ENCODE results near the gene PCP2.

PCP2 gene

GRCh38 chr19:7661744-7662538, 28.4 kb upstream of the PCP2 start:
- DNase-seq: no peak

- peak in 2 of 5 donors; percentile 34 to 81 for DNase-seq
Measured at GRCh38 chr19:7658219-7658686, 24.7 kb upstream of the PCP2 start.

GRCh38 chr19:7657131-7657751, 23.7 kb upstream of the PCP2 start:
- peak in 1 of 5 donors; percentile 23 for DNase-seq

- DNase-seq: no peak
Measured at GRCh38 chr19:7655581-7655980, 22.1 kb upstream of the PCP2 start.

GRCh38 chr19:7654401-7654800, 20.9 kb upstream of the PCP2 start:
- no peak for DNase-seq

DNA sequence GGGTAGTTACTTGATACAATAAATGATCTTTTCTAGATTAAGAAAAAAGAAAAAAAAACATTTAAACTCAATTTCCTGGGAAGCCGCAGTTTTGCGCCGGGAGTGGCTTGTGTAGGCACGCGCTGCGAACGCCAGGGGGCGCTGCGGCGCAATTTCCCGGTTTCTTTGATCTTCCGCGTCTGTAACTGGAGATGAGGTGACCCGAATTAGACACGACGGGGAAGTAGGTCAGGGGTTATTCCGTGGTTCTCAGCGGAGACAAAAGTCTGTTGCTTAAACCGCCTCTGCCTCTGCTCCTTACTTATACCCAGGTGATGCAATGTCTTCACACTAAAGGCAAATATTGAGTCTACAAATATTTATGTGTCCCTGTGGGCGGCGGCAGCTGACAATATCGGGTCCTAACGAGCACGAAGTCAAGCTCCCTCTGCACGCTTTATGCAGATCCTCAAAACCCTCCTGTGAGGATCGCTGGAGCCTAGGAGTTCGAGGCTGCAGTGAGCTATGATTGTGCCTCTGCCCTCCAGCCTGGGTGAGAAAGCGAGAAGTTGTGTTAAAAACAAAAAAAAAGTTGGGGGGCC, 18.6 kb upstream of the PCP2 start:
- peak; percentile 70 to 86 (median 82) for DNase-seq

DNA sequence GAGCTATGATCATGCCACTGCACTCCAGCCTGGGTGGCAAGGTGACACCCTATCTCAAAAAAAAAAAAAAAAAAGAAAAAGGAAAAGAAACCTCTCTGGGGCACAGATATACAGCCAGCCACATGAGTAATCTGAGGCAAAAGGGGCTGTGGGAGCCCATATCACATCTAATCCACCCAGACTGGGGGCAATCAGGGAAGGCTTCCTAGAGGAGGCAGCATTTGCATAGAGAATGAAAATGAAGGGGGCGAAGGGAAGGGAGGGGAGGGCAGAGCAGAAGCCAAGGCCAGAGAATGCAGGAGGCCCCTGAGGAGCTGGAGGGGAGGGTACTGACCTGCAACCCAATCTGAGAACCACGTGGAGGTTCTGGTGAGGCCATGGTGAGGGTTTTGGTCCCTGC, 16.6 kb upstream of the PCP2 start:
- DNase-seq: no peak

DNA sequence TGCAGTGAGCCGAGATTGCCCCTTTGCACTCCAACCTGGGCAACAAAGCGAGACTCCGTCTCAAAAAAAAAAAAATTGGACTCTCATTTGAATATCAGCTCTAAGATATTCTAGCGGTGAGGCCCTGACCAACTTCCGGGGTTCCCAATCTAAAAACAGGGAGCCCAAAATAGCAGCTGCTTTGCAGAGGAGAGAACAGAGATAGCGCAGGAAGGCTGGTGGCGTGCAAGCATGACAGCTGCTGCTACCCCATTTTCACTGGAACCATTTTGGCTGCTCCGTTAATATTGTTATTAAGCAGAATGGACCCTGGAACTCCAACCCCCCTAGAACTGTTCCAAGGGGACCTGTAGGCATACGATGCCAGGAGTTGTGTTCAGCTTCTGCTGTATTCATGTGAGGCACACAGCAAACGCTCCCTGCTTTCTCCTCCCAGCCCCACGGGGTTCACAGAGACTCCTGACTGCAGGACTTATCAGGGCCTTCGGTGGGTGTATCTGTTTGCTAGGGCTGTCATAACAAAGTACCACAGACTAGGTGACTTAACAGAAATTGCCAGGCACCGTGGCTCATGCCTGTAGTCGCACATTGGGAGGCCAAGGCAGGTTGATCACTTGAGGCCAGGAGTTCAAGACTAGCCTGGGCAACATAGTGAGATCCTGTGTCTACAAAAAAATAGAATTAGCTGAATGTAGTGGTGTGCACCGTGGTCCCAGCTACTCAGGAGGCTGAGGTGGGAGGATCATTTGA, 14.9 kb upstream of the PCP2 start:
- DNase-seq: no peak

DNA sequence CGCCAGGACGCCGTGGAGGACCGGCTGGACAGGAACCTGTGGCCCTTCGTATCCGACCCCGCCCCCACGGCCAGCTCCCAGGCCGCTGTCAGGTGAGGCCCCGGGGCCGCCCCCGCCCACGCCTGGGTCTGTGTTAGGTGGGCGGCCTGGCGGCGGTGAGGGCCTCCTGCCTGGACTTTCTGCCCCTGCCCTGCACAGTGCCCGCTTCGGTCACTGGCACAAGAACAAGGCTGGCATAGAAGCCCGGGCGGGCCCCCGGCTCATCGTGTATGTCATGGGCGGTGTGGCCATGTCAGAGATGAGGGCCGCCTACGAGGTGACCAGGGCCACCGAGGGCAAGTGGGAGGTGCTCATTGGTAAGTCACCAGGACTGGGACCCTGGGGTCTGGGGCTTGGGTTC, 13.6 kb upstream of the PCP2 start:
- DNase-seq: no peak

DNA sequence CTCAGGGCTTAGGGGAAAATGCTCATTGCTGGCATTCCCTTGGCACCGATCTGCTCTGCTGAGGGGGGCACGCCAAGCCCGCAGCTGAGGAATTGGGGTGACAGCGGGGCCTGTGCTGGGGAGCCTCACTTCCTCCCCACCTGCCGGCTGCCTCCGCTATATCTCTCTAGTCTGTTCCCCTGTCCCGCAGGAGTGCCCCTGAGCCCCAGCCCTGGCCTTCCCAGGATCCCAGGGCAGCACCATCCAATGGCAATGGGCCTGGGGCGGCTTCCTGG, 12.8 kb upstream of the PCP2 start:
- DNase-seq: no peak

DNA sequence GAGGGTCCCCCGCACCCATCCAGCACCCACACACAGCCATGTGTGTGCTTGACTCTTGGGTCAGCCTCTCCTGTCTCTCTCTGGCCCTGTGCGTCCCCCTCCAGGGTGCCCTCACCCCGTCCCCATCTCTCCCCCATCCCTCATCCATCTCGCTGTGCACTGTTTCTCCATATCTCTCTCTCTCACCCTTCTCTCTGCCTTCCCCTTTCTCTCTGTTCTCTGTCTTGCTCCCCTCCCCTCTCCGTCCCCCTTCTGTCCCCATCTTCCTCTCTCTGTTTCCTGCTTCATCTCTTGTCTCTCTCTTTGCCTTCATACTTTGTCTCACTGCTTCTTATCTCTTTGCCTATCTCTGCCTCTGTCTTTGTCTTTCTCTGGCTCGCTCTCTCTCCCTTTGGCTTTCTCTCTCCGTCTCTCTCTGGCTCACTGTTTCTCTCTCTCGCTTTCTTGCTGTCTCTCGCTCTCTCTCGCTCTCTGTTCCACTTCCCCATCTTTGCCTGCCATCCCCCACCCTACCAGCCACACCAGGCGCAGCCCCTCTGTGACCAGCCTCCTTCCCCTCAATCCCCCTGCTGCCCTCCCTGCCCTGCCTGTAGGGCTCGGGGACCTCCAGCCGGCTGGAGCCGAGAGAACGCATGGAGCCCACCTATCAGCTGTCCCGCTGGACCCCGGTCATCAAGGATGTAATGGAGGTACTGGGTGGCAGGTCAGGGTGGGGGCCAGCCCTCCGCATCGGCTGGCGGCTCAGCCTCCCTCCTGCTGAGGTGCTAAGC, 12.3 kb upstream of the PCP2 start:
- DNase-seq: no peak

GRCh38 chr19:7645163-7645562, 11.6 kb upstream of the PCP2 start:
- DNase-seq: no peak

DNA sequence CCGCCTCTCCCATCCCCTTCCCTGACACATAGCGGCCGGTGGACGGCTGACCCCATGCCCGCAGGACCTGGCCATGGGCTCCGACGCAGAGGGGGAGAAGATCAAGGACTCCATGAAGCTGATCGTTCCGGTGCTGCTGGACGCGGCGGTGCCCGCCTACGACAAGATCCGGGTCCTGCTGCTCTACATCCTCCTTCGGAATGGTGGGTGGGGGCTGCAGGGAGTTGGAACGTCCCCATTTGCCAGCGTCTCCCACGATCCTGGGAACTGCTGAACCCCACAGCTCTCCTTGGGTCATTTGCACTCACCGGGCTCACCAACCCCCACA, 11.0 kb upstream of the PCP2 start:
- no peak for DNase-seq

DNA sequence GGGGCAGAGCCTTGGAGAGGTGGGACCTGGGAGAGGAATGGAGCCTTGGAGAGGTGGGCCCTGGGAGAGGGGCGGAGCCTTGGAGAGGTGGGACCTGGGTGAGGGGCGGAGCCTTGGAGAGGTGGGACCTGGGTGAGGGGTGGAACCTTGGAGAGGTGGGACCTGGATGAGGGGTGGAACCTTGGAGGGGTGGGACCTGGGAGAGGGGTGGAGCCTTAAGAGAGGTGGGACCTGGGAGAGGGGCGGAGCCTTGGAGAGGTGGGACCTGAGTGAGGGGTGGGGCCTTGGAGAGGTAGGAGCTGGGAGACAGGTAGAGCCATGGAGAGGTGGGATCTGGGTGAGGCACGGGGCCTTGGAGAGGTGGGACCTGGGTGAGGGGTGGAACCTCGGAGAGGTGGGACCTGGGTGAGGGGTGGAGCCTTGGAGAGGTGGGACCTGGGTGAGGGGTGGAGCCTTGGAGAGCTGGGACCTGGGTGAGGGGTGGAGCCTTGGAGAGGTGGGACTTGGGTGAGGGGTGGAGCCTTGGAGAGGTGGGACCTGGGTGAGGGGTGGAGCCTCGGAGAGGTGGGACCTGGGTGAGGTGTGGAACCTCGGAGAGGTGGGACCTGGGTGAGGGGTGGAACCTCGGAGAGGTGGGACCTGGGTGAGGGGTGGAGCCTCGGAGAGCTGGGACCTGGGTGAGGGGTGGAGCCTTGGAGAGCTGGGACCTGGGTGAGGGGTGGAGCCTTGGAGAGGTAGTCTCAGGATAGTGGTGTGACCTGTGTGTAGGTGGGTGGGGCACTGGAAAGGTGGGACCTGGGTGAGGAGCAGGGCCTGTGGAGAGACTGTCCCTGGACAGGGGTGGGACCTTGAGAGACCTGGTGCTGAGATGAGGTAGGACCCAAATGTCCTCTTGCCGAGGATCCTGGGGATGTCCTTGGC, 10.4 kb upstream of the PCP2 start:
- peak in 1 of 5 donors; percentile 15 for DNase-seq

DNA sequence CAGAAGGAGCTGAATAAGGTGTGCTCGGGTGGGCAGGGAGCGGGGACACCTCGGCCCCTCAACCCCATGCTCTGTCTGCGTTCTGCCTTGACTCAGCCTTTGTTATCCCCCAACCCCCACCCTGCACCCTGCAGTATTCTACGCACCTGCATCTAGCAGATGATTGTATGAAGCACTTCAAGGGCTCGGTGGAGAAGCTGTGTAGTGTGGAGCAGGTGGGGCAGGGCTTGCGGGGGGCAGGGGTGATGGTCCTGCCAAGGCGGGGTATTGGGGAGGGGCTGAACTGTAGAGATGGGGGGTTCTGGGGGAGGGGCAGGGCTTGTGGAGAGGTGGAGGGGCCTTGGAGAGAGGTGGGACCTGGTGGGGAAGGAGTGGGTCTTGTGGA, 9.5 kb upstream of the PCP2 start:
- no peak for DNase-seq

- no peak for DNase-seq
Measured at GRCh38 chr19:7642295-7643030, 8.9 kb upstream of the PCP2 start.

DNA sequence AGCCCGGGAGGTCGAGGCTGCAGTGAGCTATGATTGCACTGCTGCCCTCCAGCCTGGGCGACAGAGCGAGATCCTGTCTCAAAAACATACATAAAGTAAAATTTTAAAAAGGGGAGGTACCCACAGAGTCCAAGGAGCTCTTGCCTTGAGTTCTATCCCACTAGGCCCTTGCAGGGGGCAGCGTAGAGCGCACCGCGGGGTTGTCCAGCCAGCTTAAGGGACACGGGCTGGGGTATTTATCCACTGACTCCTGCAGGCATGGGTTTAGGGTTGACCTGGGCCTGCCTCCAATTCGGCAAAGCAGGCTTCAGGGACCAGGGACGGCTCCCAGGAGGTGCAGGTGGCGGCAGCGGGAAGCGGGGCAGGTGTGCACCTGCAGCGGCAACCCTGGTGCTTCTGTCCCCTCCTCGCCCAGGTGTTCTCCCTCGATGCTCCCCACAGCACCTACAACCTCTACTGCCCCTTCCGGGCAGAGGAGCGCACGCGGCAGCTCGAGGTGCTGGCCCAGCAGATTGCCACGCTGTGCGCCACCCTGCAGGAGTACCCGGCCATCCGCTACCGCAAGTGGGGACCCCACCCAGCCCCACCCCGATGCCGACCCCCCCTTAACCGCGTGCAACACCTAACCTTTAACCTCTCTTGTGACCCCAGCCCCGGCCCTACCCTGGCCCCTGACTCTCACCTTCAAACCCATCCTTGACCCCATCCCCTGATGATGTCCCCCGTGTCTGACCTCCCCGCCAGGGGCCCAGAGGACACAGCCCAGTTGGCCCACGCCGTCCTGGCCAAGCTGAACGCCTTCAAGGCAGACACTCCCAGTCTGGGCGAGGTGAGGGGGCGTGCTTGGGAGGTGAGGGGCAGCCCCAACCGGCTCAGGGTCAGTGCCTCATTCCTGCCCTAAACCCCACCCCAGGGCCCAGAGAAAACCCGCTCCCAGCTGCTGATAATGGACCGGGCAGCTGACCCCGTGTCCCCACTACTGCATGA, 8.1 kb upstream of the PCP2 start:
- no peak for DNase-seq

DNA sequence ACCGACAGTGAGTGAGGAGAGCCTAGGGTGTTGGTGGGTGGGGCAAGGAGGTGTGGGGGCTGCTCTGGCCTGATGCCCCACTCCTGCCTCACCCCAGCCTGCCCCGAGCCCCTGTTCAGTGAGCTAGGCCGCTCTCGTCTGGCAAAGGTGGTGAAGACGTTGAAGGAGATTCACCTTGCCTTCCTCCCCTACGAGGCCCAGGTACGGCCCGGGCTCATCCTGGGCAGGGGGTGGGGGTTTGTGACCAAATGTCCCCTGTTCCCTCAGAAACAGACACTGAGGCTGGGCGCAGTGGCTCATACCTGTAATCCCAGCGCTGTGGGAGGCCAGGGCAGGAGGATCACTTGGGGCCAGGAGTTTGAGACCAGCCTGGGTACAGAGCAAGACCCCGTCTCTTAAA, 7.3 kb upstream of the PCP2 start:
- no peak for DNase-seq

- DNase-seq: no peak
Measured at GRCh38 chr19:7639863-7640348, 6.4 kb upstream of the PCP2 start.

All from T-helper 1 cell (primary cell).